ENCODE results near the gene CCDC27. TPM values are rescaled to one million over a fixed set of nuclear protein-coding genes. Genes with fewer than 3 reads are reported as not detected.

CCDC27 gene
- total RNA-seq, 1 experiment from 2014 or later = 0.13 TPM

DNA sequence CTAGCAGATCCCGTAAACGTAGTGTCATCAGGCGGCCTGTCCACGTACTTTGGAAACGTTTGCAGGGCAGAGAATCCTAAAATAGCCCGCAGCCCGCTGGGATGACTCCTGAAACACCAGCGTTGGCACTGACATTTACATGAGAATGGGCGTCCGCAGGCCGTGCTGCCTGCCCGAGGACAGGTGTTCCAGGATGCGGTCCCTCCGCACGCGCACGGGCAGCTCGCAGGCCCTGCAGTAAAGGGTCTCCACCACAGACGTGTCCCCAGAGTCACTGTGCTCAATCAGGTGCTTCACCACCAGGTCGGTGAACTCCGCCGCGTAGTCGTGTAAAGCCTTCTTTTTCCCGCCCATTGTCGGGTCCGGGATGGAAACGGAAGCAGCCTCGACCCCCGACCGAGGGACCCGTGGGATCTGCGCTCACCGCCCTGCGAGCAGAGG, 5.8 kb upstream of the CCDC27 start (continued):
- TF ChIP-seq, protein P1, sequence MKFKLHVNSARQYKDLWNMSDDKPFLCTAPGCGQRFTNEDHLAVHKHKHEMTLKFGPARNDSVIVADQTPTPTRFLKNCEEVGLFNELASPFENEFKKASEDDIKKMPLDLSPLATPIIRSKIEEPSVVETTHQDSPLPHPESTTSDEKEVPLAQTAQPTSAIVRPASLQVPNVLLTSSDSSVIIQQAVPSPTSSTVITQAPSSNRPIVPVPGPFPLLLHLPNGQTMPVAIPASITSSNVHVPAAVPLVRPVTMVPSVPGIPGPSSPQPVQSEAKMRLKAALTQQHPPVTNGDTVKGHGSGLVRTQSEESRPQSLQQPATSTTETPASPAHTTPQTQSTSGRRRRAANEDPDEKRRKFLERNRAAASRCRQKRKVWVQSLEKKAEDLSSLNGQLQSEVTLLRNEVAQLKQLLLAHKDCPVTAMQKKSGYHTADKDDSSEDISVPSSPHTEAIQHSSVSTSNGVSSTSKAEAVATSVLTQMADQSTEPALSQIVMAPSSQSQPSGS (CRISPR knock-in tag; IDR thresholded peaks at IDR 0.05; ENCODE audit: borderline replicate concordance, low read depth) = no peak
- TF ChIP-seq, protein P2, sequence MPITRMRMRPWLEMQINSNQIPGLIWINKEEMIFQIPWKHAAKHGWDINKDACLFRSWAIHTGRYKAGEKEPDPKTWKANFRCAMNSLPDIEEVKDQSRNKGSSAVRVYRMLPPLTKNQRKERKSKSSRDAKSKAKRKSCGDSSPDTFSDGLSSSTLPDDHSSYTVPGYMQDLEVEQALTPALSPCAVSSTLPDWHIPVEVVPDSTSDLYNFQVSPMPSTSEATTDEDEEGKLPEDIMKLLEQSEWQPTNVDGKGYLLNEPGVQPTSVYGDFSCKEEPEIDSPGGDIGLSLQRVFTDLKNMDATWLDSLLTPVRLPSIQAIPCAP (CRISPR knock-in tag; IDR thresholded peaks at IDR 0.05) = no peak
- TF ChIP-seq, protein P3, sequence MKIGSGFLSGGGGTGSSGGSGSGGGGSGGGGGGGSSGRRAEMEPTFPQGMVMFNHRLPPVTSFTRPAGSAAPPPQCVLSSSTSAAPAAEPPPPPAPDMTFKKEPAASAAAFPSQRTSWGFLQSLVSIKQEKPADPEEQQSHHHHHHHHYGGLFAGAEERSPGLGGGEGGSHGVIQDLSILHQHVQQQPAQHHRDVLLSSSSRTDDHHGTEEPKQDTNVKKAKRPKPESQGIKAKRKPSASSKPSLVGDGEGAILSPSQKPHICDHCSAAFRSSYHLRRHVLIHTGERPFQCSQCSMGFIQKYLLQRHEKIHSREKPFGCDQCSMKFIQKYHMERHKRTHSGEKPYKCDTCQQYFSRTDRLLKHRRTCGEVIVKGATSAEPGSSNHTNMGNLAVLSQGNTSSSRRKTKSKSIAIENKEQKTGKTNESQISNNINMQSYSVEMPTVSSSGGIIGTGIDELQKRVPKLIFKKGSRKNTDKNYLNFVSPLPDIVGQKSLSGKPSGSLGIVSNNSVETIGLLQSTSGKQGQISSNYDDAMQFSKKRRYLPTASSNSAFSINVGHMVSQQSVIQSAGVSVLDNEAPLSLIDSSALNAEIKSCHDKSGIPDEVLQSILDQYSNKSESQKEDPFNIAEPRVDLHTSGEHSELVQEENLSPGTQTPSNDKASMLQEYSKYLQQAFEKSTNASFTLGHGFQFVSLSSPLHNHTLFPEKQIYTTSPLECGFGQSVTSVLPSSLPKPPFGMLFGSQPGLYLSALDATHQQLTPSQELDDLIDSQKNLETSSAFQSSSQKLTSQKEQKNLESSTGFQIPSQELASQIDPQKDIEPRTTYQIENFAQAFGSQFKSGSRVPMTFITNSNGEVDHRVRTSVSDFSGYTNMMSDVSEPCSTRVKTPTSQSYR (CRISPR knock-in tag; IDR thresholded peaks at IDR 0.05) = no peak
- TF ChIP-seq PRRX2 (CRISPR knock-in tag; IDR thresholded peaks at IDR 0.05) (no peak), SMAD4 (CRISPR knock-in tag; IDR thresholded peaks at IDR 0.05) (no peak), SMAD3 (CRISPR knock-in tag; IDR thresholded peaks at IDR 0.05; ENCODE audit: borderline replicate concordance) (no peak), MYBL2 (CRISPR knock-in tag; IDR thresholded peaks at IDR 0.05) (0 out of 2 replicates have a peak, but pooled peaks have one; percentile 38), ZNF232 (CRISPR knock-in tag; IDR thresholded peaks at IDR 0.05) (no peak), GABPB1 (CRISPR knock-in tag; IDR thresholded peaks at IDR 0.05) (no peak), TEAD4 (CRISPR knock-in tag; IDR thresholded peaks at IDR 0.05) (no peak), FOXJ3 (CRISPR knock-in tag; IDR thresholded peaks at IDR 0.05; ENCODE audit: borderline replicate concordance) (no peak), TEAD1 (CRISPR knock-in tag; IDR thresholded peaks at IDR 0.05) (0 out of 2 replicates have a peak, but pooled peaks have one; percentile 67), OVOL2 (CRISPR knock-in tag; IDR thresholded peaks at IDR 0.05; ENCODE audit: borderline replicate concordance) (no peak), ZNF263 (CRISPR knock-in tag; IDR thresholded peaks at IDR 0.05; ENCODE audit: low read depth) (no peak), ZNF317 (CRISPR knock-in tag; IDR thresholded peaks at IDR 0.05; ENCODE audit: borderline replicate concordance, low read depth) (no peak), JUN (CRISPR knock-in tag; IDR thresholded peaks at IDR 0.05) (no peak; the same call in 1 of the 2 replicates)
- TF ChIP-seq, protein P4, sequence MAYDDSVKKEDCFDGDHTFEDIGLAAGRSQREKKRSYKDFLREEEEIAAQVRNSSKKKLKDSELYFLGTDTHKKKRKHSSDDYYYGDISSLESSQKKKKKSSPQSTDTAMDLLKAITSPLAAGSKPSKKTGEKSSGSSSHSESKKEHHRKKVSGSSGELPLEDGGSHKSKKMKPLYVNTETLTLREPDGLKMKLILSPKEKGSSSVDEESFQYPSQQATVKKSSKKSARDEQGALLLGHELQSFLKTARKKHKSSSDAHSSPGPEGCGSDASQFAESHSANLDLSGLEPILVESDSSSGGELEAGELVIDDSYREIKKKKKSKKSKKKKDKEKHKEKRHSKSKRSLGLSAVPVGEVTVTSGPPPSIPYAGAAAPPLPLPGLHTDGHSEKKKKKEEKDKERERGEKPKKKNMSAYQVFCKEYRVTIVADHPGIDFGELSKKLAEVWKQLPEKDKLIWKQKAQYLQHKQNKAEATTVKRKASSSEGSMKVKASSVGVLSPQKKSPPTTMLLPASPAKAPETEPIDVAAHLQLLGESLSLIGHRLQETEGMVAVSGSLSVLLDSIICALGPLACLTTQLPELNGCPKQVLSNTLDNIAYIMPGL (CRISPR knock-in tag; IDR thresholded peaks at IDR 0.05) = no peak; the same call in 1 of the 2 replicates
- TF ChIP-seq, protein P5, sequence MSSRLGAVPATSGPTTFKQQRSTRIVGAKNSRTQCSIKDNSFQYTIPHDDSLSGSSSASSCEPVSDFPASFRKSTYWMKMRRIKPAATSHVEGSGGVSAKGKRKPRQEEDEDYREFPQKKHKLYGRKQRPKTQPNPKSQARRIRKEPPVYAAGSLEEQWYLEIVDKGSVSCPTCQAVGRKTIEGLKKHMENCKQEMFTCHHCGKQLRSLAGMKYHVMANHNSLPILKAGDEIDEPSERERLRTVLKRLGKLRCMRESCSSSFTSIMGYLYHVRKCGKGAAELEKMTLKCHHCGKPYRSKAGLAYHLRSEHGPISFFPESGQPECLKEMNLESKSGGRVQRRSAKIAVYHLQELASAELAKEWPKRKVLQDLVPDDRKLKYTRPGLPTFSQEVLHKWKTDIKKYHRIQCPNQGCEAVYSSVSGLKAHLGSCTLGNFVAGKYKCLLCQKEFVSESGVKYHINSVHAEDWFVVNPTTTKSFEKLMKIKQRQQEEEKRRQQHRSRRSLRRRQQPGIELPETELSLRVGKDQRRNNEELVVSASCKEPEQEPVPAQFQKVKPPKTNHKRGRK (CRISPR knock-in tag; IDR thresholded peaks at IDR 0.05; ENCODE audit: borderline replicate concordance) = no peak
- TF ChIP-seq, protein P6, sequence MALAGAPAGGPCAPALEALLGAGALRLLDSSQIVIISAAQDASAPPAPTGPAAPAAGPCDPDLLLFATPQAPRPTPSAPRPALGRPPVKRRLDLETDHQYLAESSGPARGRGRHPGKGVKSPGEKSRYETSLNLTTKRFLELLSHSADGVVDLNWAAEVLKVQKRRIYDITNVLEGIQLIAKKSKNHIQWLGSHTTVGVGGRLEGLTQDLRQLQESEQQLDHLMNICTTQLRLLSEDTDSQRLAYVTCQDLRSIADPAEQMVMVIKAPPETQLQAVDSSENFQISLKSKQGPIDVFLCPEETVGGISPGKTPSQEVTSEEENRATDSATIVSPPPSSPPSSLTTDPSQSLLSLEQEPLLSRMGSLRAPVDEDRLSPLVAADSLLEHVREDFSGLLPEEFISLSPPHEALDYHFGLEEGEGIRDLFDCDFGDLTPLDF (CRISPR knock-in tag; IDR thresholded peaks at IDR 0.05) = 0 out of 2 replicates have a peak, but pooled peaks have one; percentile 8
- TF ChIP-seq, protein P7, sequence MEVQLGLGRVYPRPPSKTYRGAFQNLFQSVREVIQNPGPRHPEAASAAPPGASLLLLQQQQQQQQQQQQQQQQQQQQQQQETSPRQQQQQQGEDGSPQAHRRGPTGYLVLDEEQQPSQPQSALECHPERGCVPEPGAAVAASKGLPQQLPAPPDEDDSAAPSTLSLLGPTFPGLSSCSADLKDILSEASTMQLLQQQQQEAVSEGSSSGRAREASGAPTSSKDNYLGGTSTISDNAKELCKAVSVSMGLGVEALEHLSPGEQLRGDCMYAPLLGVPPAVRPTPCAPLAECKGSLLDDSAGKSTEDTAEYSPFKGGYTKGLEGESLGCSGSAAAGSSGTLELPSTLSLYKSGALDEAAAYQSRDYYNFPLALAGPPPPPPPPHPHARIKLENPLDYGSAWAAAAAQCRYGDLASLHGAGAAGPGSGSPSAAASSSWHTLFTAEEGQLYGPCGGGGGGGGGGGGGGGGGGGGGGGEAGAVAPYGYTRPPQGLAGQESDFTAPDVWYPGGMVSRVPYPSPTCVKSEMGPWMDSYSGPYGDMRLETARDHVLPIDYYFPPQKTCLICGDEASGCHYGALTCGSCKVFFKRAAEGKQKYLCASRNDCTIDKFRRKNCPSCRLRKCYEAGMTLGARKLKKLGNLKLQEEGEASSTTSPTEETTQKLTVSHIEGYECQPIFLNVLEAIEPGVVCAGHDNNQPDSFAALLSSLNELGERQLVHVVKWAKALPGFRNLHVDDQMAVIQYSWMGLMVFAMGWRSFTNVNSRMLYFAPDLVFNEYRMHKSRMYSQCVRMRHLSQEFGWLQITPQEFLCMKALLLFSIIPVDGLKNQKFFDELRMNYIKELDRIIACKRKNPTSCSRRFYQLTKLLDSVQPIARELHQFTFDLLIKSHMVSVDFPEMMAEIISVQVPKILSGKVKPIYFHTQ (CRISPR knock-in tag; IDR thresholded peaks at IDR 0.05) = no peak
- TF ChIP-seq, protein P8, sequence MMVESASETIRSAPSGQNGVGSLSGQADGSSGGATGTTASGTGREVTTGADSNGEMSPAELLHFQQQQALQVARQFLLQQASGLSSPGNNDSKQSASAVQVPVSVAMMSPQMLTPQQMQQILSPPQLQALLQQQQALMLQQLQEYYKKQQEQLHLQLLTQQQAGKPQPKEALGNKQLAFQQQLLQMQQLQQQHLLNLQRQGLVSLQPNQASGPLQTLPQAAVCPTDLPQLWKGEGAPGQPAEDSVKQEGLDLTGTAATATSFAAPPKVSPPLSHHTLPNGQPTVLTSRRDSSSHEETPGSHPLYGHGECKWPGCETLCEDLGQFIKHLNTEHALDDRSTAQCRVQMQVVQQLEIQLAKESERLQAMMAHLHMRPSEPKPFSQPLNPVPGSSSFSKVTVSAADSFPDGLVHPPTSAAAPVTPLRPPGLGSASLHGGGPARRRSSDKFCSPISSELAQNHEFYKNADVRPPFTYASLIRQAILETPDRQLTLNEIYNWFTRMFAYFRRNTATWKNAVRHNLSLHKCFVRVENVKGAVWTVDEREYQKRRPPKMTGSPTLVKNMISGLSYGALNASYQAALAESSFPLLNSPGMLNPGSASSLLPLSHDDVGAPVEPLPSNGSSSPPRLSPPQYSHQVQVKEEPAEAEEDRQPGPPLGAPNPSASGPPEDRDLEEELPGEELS (CRISPR knock-in tag; IDR thresholded peaks at IDR 0.05) = no peak
- TF ChIP-seq, protein P9, sequence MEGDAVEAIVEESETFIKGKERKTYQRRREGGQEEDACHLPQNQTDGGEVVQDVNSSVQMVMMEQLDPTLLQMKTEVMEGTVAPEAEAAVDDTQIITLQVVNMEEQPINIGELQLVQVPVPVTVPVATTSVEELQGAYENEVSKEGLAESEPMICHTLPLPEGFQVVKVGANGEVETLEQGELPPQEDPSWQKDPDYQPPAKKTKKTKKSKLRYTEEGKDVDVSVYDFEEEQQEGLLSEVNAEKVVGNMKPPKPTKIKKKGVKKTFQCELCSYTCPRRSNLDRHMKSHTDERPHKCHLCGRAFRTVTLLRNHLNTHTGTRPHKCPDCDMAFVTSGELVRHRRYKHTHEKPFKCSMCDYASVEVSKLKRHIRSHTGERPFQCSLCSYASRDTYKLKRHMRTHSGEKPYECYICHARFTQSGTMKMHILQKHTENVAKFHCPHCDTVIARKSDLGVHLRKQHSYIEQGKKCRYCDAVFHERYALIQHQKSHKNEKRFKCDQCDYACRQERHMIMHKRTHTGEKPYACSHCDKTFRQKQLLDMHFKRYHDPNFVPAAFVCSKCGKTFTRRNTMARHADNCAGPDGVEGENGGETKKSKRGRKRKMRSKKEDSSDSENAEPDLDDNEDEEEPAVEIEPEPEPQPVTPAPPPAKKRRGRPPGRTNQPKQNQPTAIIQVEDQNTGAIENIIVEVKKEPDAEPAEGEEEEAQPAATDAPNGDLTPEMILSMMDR (IDR thresholded peaks at IDR 0.05) = no peak
